ENCODE measurements around the gene MTX1. TPM values are rescaled to one million over a fixed set of nuclear protein-coding genes. Genes with fewer than 3 reads are reported as not detected.
A peak's percentile ranks its signal among the peaks of the same experiment; 100 is the strongest.

The MTX1 gene
- total and polyA plus RNA-seq, 9 of the 15 experiments (the other 6 are each of a cell fraction or from before 2014, with no cell fraction given), result 29.1 to 98.4 (median 66.9) TPM

- TF ChIP-seq EHMT2 (IDR thresholded peaks at IDR 0.05) (peak; percentile 88), ZNF436 (CRISPR knock-in tag; IDR thresholded peaks at IDR 0.05) (no peak), KLF13 (tag; IDR thresholded peaks at IDR 0.05; ENCODE audit: borderline replicate concordance, low read depth) (peak; percentile 88; the same call in 1 of the 2 replicates), SIN3A (IDR thresholded peaks at IDR 0.05; ENCODE audit: borderline replicate concordance in 2 of 2, control insufficient read depth in 1 of 2, low read depth in 2 of 2, low read length in 2 of 2) (peak; percentile 81 to 82), ZBTB34 (CRISPR knock-in tag; IDR thresholded peaks at IDR 0.05) (peak; percentile 52; the same call in 1 of the 2 replicates), ZBTB40 (IDR thresholded peaks at IDR 0.05) (peak; percentile 61), ZBTB40 (CRISPR knock-in tag; IDR thresholded peaks at IDR 0.05) (no peak), FOXP1 (CRISPR knock-in tag; IDR thresholded peaks at IDR 0.05) (peak; percentile 96), SIX5 (IDR thresholded peaks at IDR 0.05; ENCODE audit: borderline replicate concordance in 1 of 2, insufficient read depth in 1 of 2, low read depth in 1 of 2, low read length in 2 of 2) (0 out of 4 replicates have a peak, but pooled peaks of 1 of the 2 experiments have one; percentile 34), RBM22 (IDR thresholded peaks at IDR 0.05; ENCODE audit: low read depth, low read length, poor library complexity, severe bottlenecking) (peak; percentile 94), ZNF408 (CRISPR knock-in tag; IDR thresholded peaks at IDR 0.05; ENCODE audit: low read depth) (no peak), PHTF2 (CRISPR knock-in tag; IDR thresholded peaks at IDR 0.05) (0 out of 2 replicates have a peak, but pooled peaks have one; percentile 38), ZNF551 (CRISPR knock-in tag; IDR thresholded peaks at IDR 0.05) (no peak), PRPF4 (IDR thresholded peaks at IDR 0.05; ENCODE audit: insufficient read depth, low read depth, low read length, poor library complexity, severe bottlenecking) (no peak), ESRRA (IDR thresholded peaks at IDR 0.05; ENCODE audit: borderline replicate concordance, low read depth) (peak; percentile 68; the same call in 1 of the 2 replicates), FOS (IDR thresholded peaks at IDR 0.05; ENCODE audit: extremely low read depth, insufficient read length) (peak; percentile 43), NCOR1 (IDR thresholded peaks at IDR 0.05) (peak; percentile 91)
Measured at GRCh38 chr1:155244368-155245162, 36.1 kb downstream of the MTX1 start (continued).

Measured in K562 (cell line).